ENCODE data around the gene PSMB7. TPM values are rescaled to one million over a fixed set of nuclear protein-coding genes. Genes with fewer than 3 reads are reported as not detected.

The PSMB7 gene
- total RNA-seq, 3 donors from 2014 or later (not counting 1 experiment from before 2014, with no cell fraction given): 75.6 to 75.9 (median 75.8) TPM

DNA sequence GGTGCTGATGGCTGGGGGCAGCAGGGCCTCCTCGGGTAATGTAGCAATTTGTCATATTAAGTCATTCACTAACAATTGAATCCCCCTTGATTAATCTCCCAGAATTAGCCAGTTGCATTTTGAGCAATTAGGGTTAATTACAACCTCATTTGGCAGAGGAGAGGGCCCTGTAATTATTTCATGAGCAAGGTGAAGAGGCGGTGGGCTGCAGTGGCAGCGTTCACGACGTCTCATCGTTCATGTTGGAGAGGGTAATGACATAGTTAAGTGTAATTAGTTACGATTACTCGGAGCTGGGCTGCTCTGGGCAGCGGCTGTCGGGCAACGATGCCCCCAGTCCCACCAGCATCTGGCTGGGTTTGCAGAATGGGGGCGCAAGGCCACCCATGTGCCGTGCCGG is 111.5 kb downstream of the PSMB7 start:
- Mint-ChIP-seq H3K27me3 (ENCODE audit: low read depth in 2 of 2) (no peaks in the 10 kb centered on the region), H3K9me3 (no peaks in the 10 kb centered on the region), H3K4me3 (no peak overlapping the region), H3K4me1 (peaks cover 31 to 46% of the 10 kb centered on the region in 2 donors), H3K36me3 (no peaks in the 10 kb centered on the region), H3K27ac (no peak overlapping the region)
- DNase-seq (no peak), ATAC-seq (no peak)
- 96% methylated on average over 14 of the region's 14 CpGs for WGBS (ENCODE audit: insufficient coverage)
- intact Hi-C loops (cut with micrococcal nuclease): no loop called here
- Histone ChIP-seq H3K27ac (ENCODE audit: low read length) (no peak overlapping the region), H3K4me3 (ENCODE audit: low read length) (no peak overlapping the region), H3K36me3 (ENCODE audit: control insufficient read depth, insufficient read depth, low read length) (peaks cover 18% of the 10 kb centered on the region), H3K9me3 (ENCODE audit: control insufficient read depth, insufficient read depth, low read length) (no peaks in the 10 kb centered on the region), H3K27me3 (ENCODE audit: control insufficient read depth, insufficient read depth, low read length) (no peaks in the 10 kb centered on the region), H3K4me1 (ENCODE audit: control insufficient read depth, insufficient read depth, low read length) (peaks cover 19% of the 10 kb centered on the region)
- TF ChIP-seq, protein P1, sequence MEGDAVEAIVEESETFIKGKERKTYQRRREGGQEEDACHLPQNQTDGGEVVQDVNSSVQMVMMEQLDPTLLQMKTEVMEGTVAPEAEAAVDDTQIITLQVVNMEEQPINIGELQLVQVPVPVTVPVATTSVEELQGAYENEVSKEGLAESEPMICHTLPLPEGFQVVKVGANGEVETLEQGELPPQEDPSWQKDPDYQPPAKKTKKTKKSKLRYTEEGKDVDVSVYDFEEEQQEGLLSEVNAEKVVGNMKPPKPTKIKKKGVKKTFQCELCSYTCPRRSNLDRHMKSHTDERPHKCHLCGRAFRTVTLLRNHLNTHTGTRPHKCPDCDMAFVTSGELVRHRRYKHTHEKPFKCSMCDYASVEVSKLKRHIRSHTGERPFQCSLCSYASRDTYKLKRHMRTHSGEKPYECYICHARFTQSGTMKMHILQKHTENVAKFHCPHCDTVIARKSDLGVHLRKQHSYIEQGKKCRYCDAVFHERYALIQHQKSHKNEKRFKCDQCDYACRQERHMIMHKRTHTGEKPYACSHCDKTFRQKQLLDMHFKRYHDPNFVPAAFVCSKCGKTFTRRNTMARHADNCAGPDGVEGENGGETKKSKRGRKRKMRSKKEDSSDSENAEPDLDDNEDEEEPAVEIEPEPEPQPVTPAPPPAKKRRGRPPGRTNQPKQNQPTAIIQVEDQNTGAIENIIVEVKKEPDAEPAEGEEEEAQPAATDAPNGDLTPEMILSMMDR (IDR thresholded peaks at IDR 0.05): no peak

Other genes starting within 250 kb of the PSMB7 start
- 10 to 100 TPM; 25.0 to 34.9 (median 33.0) TPM for gene NEK6, start 157.5 kb downstream of the PSMB7 start, total RNA-seq
- gene ADGRD2, start 35.0 kb upstream of the PSMB7 start, total RNA-seq: not detected
- gene NR5A1, start 92.0 kb upstream of the PSMB7 start, total RNA-seq: not detected

Data from natural killer cell (primary cell).